ENCODE data around the gene HIPK1.

DNA sequence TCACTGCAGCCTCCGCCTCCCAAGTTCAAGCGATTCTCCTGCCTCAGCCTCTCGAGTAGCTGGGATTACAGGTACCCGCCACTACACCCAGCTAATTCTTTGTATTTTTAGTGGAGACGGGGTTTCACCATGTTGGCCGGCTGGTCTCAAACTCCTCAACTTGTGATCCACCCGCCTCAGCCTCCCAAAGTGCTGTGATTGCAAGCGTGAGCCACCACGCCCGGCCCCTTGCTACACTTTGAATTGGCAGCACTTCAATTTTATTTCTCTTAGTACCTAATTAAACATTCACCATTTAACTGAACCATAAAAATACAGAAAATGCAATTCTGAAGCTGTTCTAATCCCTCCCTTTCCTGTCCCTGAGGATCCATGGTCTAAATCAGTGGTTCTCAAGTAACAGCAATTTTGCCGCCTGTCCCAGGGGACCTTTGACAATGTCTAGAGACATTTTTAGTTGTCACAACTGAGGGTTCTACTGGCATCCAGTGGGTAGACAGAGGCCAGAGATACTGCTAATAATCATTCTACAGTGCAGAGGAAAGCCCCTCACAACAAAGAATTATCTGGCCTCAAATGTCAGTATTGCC is 37.4 kb upstream of the HIPK1 start:
- TF ChIP-seq, protein P1, sequence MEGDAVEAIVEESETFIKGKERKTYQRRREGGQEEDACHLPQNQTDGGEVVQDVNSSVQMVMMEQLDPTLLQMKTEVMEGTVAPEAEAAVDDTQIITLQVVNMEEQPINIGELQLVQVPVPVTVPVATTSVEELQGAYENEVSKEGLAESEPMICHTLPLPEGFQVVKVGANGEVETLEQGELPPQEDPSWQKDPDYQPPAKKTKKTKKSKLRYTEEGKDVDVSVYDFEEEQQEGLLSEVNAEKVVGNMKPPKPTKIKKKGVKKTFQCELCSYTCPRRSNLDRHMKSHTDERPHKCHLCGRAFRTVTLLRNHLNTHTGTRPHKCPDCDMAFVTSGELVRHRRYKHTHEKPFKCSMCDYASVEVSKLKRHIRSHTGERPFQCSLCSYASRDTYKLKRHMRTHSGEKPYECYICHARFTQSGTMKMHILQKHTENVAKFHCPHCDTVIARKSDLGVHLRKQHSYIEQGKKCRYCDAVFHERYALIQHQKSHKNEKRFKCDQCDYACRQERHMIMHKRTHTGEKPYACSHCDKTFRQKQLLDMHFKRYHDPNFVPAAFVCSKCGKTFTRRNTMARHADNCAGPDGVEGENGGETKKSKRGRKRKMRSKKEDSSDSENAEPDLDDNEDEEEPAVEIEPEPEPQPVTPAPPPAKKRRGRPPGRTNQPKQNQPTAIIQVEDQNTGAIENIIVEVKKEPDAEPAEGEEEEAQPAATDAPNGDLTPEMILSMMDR (IDR thresholded peaks at IDR 0.05) = no peak
- no peak for TF ChIP-seq POLR2A (IDR thresholded peaks at IDR 0.05)
